ENCODE measurements around the gene RPAP2.
"Not testable (repeated sequence)": the region's sequence is repeated elsewhere in the genome, so short reads cannot be mapped to it uniquely, and the experiment has no call there.

The RPAP2 gene

DNA sequence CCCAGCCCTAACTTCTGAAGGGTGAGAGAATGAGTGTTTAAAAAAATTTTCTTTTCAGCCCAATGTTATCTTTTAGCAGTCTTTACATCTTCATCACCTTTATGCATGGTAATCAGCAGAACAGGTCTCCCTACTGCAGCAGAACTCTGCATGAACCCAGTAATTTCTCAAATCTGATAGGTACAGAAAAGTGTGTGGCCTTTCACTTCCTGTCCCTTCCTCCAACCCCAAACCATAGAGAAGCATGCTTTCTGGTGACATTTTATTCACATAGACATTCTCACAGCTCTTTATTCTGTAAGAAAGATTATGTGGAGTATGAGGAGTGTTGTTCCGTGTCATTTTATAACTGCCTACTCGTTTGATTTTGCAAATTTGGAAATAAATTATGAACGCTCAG, 68.6 kb downstream of the RPAP2 start:
- H3K9ac ChIP-seq: no peak overlapping the region
- no peak overlapping the region for H3K4me2 ChIP-seq
- no peak for TF ChIP-seq CTCF (conservative IDR thresholded peaks at IDR 0.05; ENCODE audit: low read depth, low read length)
- no peak overlapping the region for H3K27ac ChIP-seq
- H3K79me2 ChIP-seq (ENCODE audit: insufficient read depth, low read depth): no peaks in the 10 kb centered on the region
- no peak overlapping the region for H3K4me3 ChIP-seq (IDR thresholded peaks at IDR 0.05; ENCODE audit: insufficient read depth, low read depth, low read length)
- no peak overlapping the region for H2AFZ ChIP-seq (ENCODE audit: low read depth)
- H3K27me3 ChIP-seq (ENCODE audit: insufficient read depth, low read depth): no peaks in the 10 kb centered on the region
- no peaks in the 10 kb centered on the region for H3K4me1 ChIP-seq (ENCODE audit: low read depth, poor library complexity, severe bottlenecking)
- H4K20me1 ChIP-seq (ENCODE audit: insufficient read depth): no peaks in the 10 kb centered on the region
- H3K36me3 ChIP-seq (ENCODE audit: insufficient read depth): no peaks in the 10 kb centered on the region

DNA sequence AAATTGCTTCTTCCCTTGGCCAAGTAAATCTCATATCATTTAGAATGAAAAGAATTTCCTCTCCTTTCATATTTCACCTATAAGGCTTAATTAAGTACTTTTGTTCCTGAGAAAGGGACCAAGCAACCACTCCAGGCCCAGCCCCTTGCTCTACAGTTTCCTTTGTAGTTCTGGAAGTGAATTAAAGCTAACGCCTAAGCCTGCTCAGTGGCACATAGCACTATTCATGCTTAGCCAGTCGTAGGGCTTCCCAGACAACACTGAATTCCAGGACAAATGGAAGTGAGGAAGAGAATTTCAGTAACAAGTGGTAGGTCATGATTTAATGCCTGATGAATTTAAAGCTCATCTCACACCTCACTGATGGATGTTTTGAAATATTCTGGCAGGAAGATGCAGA, 73.3 kb downstream of the RPAP2 start:
- Histone ChIP-seq H3K36me3 (ENCODE audit: insufficient read depth) (no peaks in the 10 kb centered on the region), H3K79me2 (ENCODE audit: insufficient read depth, low read depth) (no peaks in the 10 kb centered on the region), H3K4me3 (IDR thresholded peaks at IDR 0.05; ENCODE audit: insufficient read depth, low read depth, low read length) (no peak overlapping the region), H3K4me1 (ENCODE audit: low read depth, poor library complexity, severe bottlenecking) (no peaks in the 10 kb centered on the region), H3K4me2 (no peak overlapping the region), H3K27me3 (ENCODE audit: insufficient read depth, low read depth) (no peaks in the 10 kb centered on the region), H3K9ac (no peak overlapping the region), H3K27ac (no peak overlapping the region), H2AFZ (ENCODE audit: low read depth) (no peak overlapping the region), H4K20me1 (ENCODE audit: insufficient read depth) (no peaks in the 10 kb centered on the region)
- TF ChIP-seq CTCF (conservative IDR thresholded peaks at IDR 0.05; ENCODE audit: low read depth, low read length): no peak

GRCh38 chr1:92374223-92374622, 75.4 kb downstream of the RPAP2 start:
- Histone ChIP-seq H4K20me1 (ENCODE audit: insufficient read depth) (no peaks in the 10 kb centered on the region), H3K4me3 (IDR thresholded peaks at IDR 0.05; ENCODE audit: insufficient read depth, low read depth, low read length) (no peak overlapping the region), H2AFZ (ENCODE audit: low read depth) (no peak overlapping the region), H3K4me1 (ENCODE audit: low read depth, poor library complexity, severe bottlenecking) (no peaks in the 10 kb centered on the region), H3K79me2 (ENCODE audit: insufficient read depth, low read depth) (no peaks in the 10 kb centered on the region), H3K9ac (no peak overlapping the region), H3K27ac (no peak overlapping the region), H3K36me3 (ENCODE audit: insufficient read depth) (no peaks in the 10 kb centered on the region), H3K4me2 (no peak overlapping the region), H3K27me3 (ENCODE audit: insufficient read depth, low read depth) (no peaks in the 10 kb centered on the region)
- no peak for TF ChIP-seq CTCF (conservative IDR thresholded peaks at IDR 0.05; ENCODE audit: low read depth, low read length)

- Histone ChIP-seq H4K20me1 (ENCODE audit: insufficient read depth) (no peaks in the 10 kb centered on the region), H3K4me3 (IDR thresholded peaks at IDR 0.05; ENCODE audit: insufficient read depth, low read depth, low read length) (no peak overlapping the region), H3K27me3 (ENCODE audit: insufficient read depth, low read depth) (no peaks in the 10 kb centered on the region), H2AFZ (ENCODE audit: low read depth) (no peak overlapping the region), H3K79me2 (ENCODE audit: insufficient read depth, low read depth) (no peaks in the 10 kb centered on the region), H3K4me1 (ENCODE audit: low read depth, poor library complexity, severe bottlenecking) (no peaks in the 10 kb centered on the region), H3K4me2 (no peak overlapping the region), H3K9ac (no peak overlapping the region), H3K27ac (no peak overlapping the region), H3K36me3 (ENCODE audit: insufficient read depth) (no peaks in the 10 kb centered on the region)
- no peak for TF ChIP-seq CTCF (conservative IDR thresholded peaks at IDR 0.05; ENCODE audit: low read depth, low read length)
These were observed 77.5 kb downstream of the RPAP2 start for GRCh38 chr1:92376345-92376744.

DNA sequence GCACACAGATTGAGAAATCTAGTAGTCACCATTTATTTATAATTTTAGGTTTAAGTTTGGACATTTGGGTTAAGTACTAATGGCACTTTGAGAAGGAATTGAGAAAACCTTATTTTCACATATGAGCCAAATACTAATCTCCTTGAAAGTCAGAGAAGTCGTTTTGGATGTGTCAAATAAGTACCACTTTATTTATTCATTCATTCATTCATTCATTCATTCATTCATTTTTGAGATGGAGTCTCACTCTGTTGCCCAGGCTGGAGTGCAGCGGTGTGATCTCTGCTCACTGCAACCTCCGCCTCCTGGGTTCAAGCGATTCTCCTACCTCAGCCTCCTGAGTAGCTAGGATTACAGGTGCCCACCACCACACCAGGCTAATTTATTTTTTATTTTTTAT, 79.1 kb downstream of the RPAP2 start:
- H3K4me2 ChIP-seq; H2AFZ ChIP-seq (ENCODE audit: low read depth); H3K27ac ChIP-seq: not testable (repeated sequence)

More for the DNA sequence above, 79.1 kb downstream of the RPAP2 start:
- not testable (repeated sequence) for H3K9ac ChIP-seq; H3K4me1 ChIP-seq (ENCODE audit: low read depth, poor library complexity, severe bottlenecking); H3K79me2 ChIP-seq (ENCODE audit: insufficient read depth, low read depth); H3K4me3 ChIP-seq (IDR thresholded peaks at IDR 0.05; ENCODE audit: insufficient read depth, low read depth, low read length); H4K20me1 ChIP-seq (ENCODE audit: insufficient read depth); H3K36me3 ChIP-seq (ENCODE audit: insufficient read depth); H3K27me3 ChIP-seq (ENCODE audit: insufficient read depth, low read depth)

All from KMS-11 (cell line).